Measurements from ENCODE around the gene ATG5. TPM values are rescaled to one million over a fixed set of nuclear protein-coding genes. Genes with fewer than 3 reads are reported as not detected.
"Not testable (repeated sequence)": the region's sequence is repeated elsewhere in the genome, so short reads cannot be mapped to it uniquely, and the experiment has no call there.

ATG5 gene
- total RNA-seq, 1 donor from 2014 or later: 25.5 TPM

GRCh38 chr6:106244521-106244920 lies 81.0 kb downstream of the ATG5 start:
- H3K4me3 ChIP-seq (ENCODE audit: low read depth, low read length): no peak overlapping the region
- DNase-seq (ENCODE audit: low read depth): no peak
- TF ChIP-seq CTCF (conservative IDR thresholded peaks at IDR 0.05; ENCODE audit: low read depth, low read length): no peak

- no peak for TF ChIP-seq CTCF (conservative IDR thresholded peaks at IDR 0.05; ENCODE audit: low read depth, low read length)
- H3K4me3 ChIP-seq (ENCODE audit: low read depth, low read length): no peak overlapping the region
- no peak for DNase-seq (ENCODE audit: low read depth)
Observed at GRCh38 chr6:106243261-106243660, 82.3 kb downstream of the ATG5 start.

GRCh38 chr6:106241498-106241897 lies 84.1 kb downstream of the ATG5 start:
- no peak overlapping the region for H3K4me3 ChIP-seq (ENCODE audit: low read depth, low read length)
- DNase-seq (ENCODE audit: low read depth): no peak
- TF ChIP-seq CTCF (conservative IDR thresholded peaks at IDR 0.05; ENCODE audit: low read depth, low read length): no peak

GRCh38 chr6:106237286-106237685 lies 88.3 kb downstream of the ATG5 start:
- H3K4me3 ChIP-seq (ENCODE audit: low read depth, low read length): no peak overlapping the region
- TF ChIP-seq CTCF (conservative IDR thresholded peaks at IDR 0.05; ENCODE audit: low read depth, low read length): no peak
- DNase-seq (ENCODE audit: low read depth): no peak

- not testable (repeated sequence) for H3K4me3 ChIP-seq (ENCODE audit: low read depth, low read length); DNase-seq (ENCODE audit: low read depth)
Observed at GRCh38 chr6:106229876-106230445, 95.6 kb downstream of the ATG5 start.

GRCh38 chr6:106227612-106228507 lies 97.7 kb downstream of the ATG5 start:
- H3K4me3 ChIP-seq (ENCODE audit: low read depth, low read length): no peak overlapping the region
- TF ChIP-seq CTCF (conservative IDR thresholded peaks at IDR 0.05; ENCODE audit: low read depth, low read length): no peak
- no peak for DNase-seq (ENCODE audit: low read depth)

- no peak for TF ChIP-seq CTCF (conservative IDR thresholded peaks at IDR 0.05; ENCODE audit: low read depth, low read length)
- no peak overlapping the region for H3K4me3 ChIP-seq (ENCODE audit: low read depth, low read length)
- DNase-seq (ENCODE audit: low read depth): no peak
Observed at GRCh38 chr6:106226676-106227075, 98.9 kb downstream of the ATG5 start.

Measured in epithelial cell of proximal tubule (primary cell).